ENCODE data around the gene NDUFA12.

The NDUFA12 gene

GRCh38 chr12:94983321-94983720 is 20.2 kb downstream of the NDUFA12 start:
- no peak for DNase-seq (ENCODE audit: extremely low read depth, low read depth)
- no peak for TF ChIP-seq CTCF (IDR thresholded peaks at IDR 0.05; ENCODE audit: low read depth, low read length)

GRCh38 chr12:94982456-94982855 is 21.0 kb downstream of the NDUFA12 start:
- DNase-seq (ENCODE audit: extremely low read depth, low read depth), result no peak
- no peak for TF ChIP-seq CTCF (IDR thresholded peaks at IDR 0.05; ENCODE audit: low read depth, low read length)

- TF ChIP-seq CTCF (IDR thresholded peaks at IDR 0.05; ENCODE audit: low read depth, low read length), result no peak; the same call in 1 of the 2 replicates
- no peak for DNase-seq (ENCODE audit: extremely low read depth, low read depth)
These were observed 22.9 kb downstream of the NDUFA12 start for GRCh38 chr12:94980577-94980976.

GRCh38 chr12:94979941-94980340 is 23.6 kb downstream of the NDUFA12 start:
- no peak for TF ChIP-seq CTCF (IDR thresholded peaks at IDR 0.05; ENCODE audit: low read depth, low read length)
- DNase-seq (ENCODE audit: extremely low read depth, low read depth), result no peak

DNA sequence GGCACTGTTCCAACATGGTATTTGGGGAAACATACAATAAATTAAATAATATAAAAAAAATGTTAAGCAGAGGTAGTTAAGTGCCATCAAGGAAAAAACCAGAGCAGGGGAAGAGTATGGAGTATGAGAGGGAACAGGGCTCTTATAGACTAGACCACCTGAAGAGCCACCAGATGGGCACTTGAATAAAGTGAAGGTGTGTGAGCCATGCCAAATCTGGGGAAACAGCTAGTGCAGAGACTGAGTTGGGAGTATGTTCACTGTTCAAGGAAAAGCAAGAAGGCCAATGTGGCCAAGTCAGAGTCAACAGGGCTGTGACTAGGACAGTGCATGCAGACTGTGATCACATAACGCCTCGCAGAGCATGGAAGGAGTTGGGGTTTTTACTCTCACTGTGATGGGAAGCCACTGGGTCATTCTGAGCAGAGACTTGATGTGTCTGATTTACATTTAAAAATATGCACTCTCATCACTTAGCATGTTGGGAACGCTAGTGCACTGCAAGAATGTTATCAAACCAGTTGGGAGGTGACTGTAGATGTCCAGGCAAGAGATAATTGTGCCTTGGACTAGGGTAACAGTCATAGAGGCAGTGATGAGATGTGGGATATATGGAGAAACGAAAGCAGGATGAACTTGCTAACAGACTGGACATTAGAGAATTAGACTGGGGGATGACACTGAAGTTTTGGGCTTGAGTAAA is 25.6 kb downstream of the NDUFA12 start:
- no peak for TF ChIP-seq CTCF (IDR thresholded peaks at IDR 0.05; ENCODE audit: low read depth, low read length)
- DNase-seq (ENCODE audit: extremely low read depth, low read depth), result no peak

DNA sequence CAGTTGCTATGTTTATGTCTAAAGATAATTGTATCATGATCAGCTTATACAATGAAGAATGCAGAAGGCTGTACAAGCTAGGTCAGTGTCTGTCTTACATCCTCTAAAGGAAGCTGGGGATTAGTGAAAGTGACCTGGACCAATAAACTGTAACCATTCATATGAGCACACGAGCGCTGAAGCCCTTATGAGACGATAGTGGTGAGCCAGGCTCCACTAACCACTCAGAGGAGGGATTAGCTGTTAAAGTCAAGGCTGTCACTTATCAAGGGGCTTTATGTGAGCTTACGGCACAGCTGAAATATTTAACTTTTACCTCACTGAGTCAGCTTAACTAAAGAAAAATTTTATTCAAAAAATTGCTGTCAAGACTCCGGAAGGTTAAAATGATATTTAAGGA is 30.3 kb downstream of the NDUFA12 start:
- TF ChIP-seq CTCF (IDR thresholded peaks at IDR 0.05; ENCODE audit: low read depth, low read length), result no peak
- no peak for DNase-seq (ENCODE audit: extremely low read depth, low read depth)

GRCh38 chr12:94972795-94973194 is 30.7 kb downstream of the NDUFA12 start:
- TF ChIP-seq CTCF (IDR thresholded peaks at IDR 0.05; ENCODE audit: low read depth, low read length), result no peak
- no peak for DNase-seq (ENCODE audit: extremely low read depth, low read depth)

Data from AG09319 (cell line).